ENCODE data around the gene RIMBP2.

Gene RIMBP2

GRCh38 chr12:130576371-130576816 is 139.7 kb downstream of the RIMBP2 start:
- no peak overlapping the region for H3K4me3 ChIP-seq (ENCODE audit: low read depth, low read length)
- no peak for TF ChIP-seq CTCF (IDR thresholded peaks at IDR 0.05; ENCODE audit: borderline replicate concordance, insufficient read depth, low read depth, low read length)

- no peak overlapping the region for H3K4me3 ChIP-seq (ENCODE audit: low read depth, low read length)
- TF ChIP-seq CTCF (IDR thresholded peaks at IDR 0.05; ENCODE audit: borderline replicate concordance, insufficient read depth, low read depth, low read length): no peak
These were observed 141.7 kb downstream of the RIMBP2 start for GRCh38 chr12:130574402-130574801.

- TF ChIP-seq CTCF (IDR thresholded peaks at IDR 0.05; ENCODE audit: borderline replicate concordance, insufficient read depth, low read depth, low read length): no peak
- no peak overlapping the region for H3K4me3 ChIP-seq (ENCODE audit: low read depth, low read length)
These were observed 142.3 kb downstream of the RIMBP2 start for GRCh38 chr12:130573766-130574165.

GRCh38 chr12:130573235-130573634 is 142.9 kb downstream of the RIMBP2 start:
- TF ChIP-seq CTCF (IDR thresholded peaks at IDR 0.05; ENCODE audit: borderline replicate concordance, insufficient read depth, low read depth, low read length): no peak
- H3K4me3 ChIP-seq (ENCODE audit: low read depth, low read length): no peak overlapping the region

GRCh38 chr12:130572553-130572952 is 143.5 kb downstream of the RIMBP2 start:
- no peak overlapping the region for H3K4me3 ChIP-seq (ENCODE audit: low read depth, low read length)
- no peak for TF ChIP-seq CTCF (IDR thresholded peaks at IDR 0.05; ENCODE audit: borderline replicate concordance, insufficient read depth, low read depth, low read length)

- TF ChIP-seq CTCF (IDR thresholded peaks at IDR 0.05; ENCODE audit: borderline replicate concordance, insufficient read depth, low read depth, low read length): no peak
- H3K4me3 ChIP-seq (ENCODE audit: low read depth, low read length): no peak overlapping the region
These were observed 144.4 kb downstream of the RIMBP2 start for GRCh38 chr12:130571734-130572133.

GRCh38 chr12:130571089-130571488 is 145.0 kb downstream of the RIMBP2 start:
- no peak overlapping the region for H3K4me3 ChIP-seq (ENCODE audit: low read depth, low read length)

More at GRCh38 chr12:130571089-130571488, 145.0 kb downstream of the RIMBP2 start:
- TF ChIP-seq CTCF (IDR thresholded peaks at IDR 0.05; ENCODE audit: borderline replicate concordance, insufficient read depth, low read depth, low read length): no peak

All from GM12875 (cell line).